Left cardiac atrium (tissue), 4 donors: ENCODE measurements around the gene CRYZL1. TPM values are rescaled to one million over a fixed set of nuclear protein-coding genes. Genes with fewer than 3 reads are reported as not detected.
"Not testable (repeated sequence)": the region's sequence is repeated elsewhere in the genome, so short reads cannot be mapped to it uniquely, and the experiment has no call there.

Experiments used
- ATAC-seq, 2 donors: fragments of 200-7000 bp; cut with Tn5 transposase; one replicate each; pipeline ENCODE4 v1.9.1; 2020; ENCODE audit warnings: mild to moderate bottlenecking in 2 of 2, moderate library complexity in 2 of 2
- DNase-seq: peaks from one replicate; pipeline ENCODE4 v3.0.0-alpha.2; 2020
- intact Hi-C, 2 donors: fragments of 100-400 bp; cut with DNase I; formaldehyde crosslinking; loops; one replicate each; pipeline versions ENCODE4 v1.14.1 to v1.15.1; 2022 to 2023
- long read RNA-seq: library from polyadenylated mRNA; unstranded; transcript quantifications from one replicate; pipeline ENCODE4 v2.0.0, GENCODE V29; 2021
- total RNA-seq, 2 donors: library from RNA; stranded (reverse); fragmentation: NEBNext Ultra II Directional; extraction: Animal tissue kit (Norgen Biotek cat#: 25700); gene quantifications; one replicate each; pipeline ENCODE4 v1.2.1, GENCODE V29; 2021
- donor health status: DM: no; HTN: yes; CAD: no.
- donor health status: DM: no; HTN: yes; CAD: no; lungs with severe emphysema.
- donor health status: DM: yes; HTN: yes; CAD: no.
- donor health status: Dilated cardiomyopathy.

CRYZL1 gene
- total RNA-seq: 10 to 100 TPM; 21.6 to 30.6 TPM
- long read RNA-seq, transcript CRYZL1-204 (13 exons, 1,617 nt): major isoform, 23 of 45 reads
- long read RNA-seq, partial matches to known transcripts: 1 of 45 reads
- long read RNA-seq, other reads (novel, unspliced or antisense): 15 of 45 reads

DNA sequence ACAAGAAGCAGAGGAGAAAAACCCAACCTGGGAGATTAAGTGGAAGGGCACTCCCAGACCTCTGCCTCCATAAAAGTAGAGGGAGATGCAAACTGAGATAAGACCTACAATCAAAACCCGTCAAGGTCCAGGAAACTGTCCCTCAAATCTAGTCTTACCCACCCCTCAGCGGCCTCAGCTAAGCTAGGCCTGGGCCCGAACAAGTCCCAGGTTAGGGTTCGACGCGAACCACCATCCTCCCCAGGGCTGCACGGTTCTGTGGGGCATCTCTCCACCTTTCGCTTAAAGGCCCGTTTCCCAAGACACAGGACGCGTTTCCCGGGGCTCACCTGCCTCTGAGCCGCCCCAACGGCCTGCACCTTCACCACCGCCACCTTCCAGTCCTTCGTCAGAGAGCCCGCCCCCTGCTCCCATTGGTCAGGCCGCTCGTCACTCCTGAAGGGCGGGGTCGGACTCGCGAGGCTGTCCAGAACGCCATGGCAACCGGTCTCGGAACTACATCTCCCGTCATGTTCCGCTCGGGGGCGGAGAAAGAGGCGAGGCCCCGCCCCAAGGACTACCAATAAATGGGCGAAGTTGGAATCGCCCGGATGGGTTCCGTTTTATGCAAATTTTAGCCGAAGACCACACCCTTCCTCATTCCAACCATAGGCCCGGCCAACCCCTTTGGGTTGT, at the start of gene CRYZL1:
CRYZL1 (minus strand) TSS at position 390 of the 675 bp plus-strand sequence. CDS start 10,190 bp downstream, outside the sequence.
- DNase-seq (peak; percentile 100), ATAC-seq (peak; percentile 89 to 93)
- intact Hi-C loops: loop anchor here in 1 of 2 donors (10.0 kb wide), 2 partner anchors 113 to 253 kb away; no protein-coding TSS in a partner anchor

DNA sequence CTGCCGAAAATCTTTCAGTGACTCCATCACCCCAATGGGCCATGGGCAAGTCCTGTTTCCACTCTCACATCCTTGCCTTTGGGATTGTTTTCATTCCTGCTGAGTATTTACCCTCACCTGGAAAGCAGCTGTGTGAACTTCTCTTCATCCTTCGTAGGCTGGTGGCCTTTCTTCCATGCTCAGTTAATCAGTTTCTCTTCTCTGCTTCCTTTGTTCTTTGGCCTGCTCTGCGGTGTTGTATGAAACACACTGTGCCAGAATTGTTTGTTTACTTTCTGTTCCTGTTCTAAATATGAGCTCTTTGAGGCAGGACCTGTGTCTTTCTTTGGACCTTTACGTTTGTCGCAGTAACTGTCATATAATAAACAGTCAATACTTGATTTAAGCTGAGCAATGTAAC, 49.3 kb upstream of the CRYZL1 start:
- no peak for DNase-seq
- no peak for ATAC-seq
- intact Hi-C loops: no loop called here

DNA sequence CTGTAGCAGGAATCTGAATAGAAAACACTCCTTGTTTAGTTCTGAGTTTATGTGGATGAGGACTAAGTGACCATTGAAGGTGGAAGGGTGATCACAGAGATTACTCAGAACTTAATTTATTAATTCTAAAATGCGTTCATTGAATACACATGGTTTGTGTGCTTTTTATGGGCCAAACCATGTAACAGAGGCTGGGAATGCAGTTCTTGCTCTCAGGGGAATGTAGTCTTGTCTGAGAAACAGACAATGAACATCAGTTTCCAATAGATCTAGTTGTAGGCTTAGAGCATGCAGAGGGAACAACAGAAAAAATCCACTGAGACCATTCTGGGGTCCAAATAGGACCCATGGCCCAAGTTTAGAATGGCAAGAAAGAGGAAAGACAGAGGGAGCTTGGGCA, 46.8 kb upstream of the CRYZL1 start:
- DNase-seq (no peak), ATAC-seq (peak in 1 of 2 donors; percentile 55)
- intact Hi-C loops: no loop called here

DNA sequence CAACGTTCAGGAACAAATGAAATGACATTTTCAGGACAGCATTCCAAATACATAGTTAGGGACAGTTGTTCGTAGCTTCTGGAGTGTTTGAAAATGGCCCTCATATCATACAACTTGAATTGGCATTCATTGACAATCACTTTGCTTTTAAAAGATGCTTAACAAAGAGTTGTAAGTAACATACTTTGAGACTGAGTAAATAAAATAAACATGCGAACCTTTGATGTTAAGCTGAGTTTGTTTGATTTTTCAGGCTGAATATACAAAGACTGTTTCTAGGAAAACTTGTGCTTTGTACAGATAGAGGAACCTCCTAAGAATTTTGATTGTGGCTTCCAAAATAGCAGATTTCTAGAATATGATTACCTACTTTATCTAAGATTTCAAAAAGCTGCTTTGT, 46.1 kb upstream of the CRYZL1 start:
- intact Hi-C loops: no loop called here
- ATAC-seq (no peak), DNase-seq (no peak)

DNA sequence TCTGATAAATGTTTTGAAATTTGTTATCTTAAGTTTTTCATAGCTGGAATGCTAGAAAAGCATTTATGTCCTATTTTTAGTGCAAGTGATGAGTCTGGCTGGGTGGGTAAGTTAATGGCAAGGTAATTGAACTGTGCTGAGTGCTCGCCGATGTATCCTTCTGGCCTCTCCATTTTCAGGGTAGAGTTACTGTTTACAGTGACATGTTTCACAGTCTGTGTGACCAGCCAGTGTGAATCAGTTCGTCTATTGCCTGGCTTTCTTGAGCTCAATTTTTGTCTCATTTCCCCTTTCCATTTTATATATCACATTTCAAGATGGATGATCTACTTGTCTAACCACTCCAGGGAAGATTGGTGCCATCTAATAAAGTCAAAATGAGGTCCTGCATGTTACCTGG, 44.8 kb upstream of the CRYZL1 start:
- intact Hi-C loops: no loop called here
- ATAC-seq: no peak
- DNase-seq: no peak

DNA sequence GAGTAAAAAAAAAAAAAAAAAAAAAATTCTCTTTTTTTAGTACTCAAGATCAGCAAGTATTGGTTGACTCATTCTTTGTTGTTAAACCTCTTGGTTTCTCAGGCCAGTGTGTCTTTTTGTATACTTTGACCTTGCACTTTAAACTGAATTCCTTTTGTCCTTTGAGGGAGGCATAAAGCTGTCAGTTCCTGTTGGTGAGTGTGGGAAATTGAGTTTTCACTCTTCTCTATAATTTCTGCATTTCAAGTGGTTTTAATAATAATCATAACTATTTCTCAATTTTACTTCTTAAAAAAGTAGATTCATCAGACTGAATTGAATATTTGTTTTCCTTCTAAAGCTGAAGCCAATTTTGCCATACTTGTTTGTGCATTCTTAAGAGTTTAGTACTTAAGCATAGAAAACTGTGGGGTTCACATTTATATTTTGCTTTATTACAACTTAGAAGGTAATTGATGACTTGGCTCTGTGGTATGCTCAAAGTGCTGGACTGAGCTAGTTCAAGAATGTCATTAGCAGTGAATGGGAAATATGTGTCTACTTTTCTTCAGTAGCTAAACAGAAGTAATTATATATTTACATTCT, 44.2 kb upstream of the CRYZL1 start:
- intact Hi-C loops: no loop called here
- ATAC-seq (no peak), DNase-seq (no peak)

DNA sequence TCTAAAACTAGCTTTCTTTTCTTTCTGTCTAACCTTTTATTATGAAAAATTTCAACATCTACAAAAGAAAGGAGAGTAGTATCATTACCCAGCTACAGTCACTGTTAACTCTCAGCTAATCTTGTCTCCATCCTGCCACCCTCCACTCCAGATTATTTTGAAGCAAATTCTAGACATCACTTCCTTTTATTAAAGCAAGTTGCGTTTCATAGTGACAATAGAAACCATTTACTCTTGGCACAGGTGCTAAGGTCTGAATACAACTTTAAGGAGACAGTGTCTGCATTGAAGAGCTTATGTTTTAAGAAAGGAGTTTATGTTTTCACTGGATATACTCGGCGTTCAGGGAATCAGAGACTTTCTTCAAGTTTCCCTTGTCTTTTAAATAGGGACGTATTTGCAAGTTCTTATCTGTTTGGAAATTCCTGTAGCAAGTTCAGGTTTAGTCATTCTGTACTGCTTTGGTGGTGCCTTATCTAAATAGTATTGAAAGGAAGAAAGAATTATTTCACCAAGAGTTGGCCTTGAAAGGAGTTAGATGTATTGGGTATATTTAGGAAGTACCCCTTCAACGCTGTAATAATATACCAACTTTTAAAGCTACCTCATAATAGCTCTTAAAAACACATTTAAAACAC, 43.5 kb upstream of the CRYZL1 start:
- ATAC-seq (peak in 1 of 2 donors; percentile 8), DNase-seq (no peak)
- intact Hi-C loops: no loop called here

DNA sequence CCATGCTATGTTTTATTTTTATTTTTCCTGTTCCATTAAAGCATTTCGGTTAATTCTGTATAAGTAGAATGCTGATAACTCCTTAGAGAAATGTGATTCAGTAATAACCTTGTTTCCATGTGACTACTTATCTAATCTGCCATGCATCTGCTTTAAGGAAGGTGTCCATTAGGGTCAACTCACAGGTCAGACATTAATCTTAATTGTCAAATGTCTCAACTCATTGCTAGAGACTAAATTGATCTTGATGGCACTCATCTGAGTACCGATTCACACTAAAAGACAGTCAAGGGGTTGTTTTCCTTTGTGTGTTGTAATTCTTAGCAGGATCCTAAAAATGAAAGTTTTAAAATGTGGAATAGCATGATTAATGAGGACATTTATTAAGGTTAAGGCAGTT, 42.5 kb upstream of the CRYZL1 start:
- intact Hi-C loops: no loop called here
- no peak for DNase-seq
- no peak for ATAC-seq

DNA sequence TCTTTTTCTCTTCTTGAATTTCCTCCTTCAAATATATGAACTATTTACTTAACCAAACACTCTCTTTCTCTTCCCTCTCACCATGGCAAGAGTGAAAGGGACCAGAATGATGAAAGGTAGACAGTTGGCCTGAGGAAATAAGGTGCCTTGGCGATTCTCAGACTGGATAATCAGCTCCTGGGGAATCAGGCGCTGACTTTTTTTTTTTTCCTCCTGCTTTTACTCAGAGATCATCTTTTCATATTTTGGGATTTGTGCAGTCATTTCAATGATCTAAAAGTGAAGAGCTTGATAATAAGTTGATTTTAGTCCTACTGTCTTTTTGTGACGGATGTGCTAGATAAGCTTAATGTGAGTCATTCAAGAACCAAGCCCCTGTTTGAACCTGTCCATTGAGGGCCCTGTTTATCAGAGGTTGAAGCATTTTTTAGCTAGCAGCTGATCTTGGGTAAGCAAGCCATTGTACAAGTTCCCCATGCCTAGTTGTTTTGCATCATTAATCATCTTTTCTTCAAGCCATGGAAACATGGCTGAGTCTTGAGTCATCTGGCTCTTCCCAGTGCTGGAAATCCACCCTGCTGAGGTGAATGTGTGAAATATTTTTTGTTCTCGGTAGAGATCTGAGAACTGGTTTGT, 41.6 kb upstream of the CRYZL1 start:
- intact Hi-C loops: no loop called here
- DNase-seq: no peak
- ATAC-seq: peak in 1 of 2 donors; percentile 86

DNA sequence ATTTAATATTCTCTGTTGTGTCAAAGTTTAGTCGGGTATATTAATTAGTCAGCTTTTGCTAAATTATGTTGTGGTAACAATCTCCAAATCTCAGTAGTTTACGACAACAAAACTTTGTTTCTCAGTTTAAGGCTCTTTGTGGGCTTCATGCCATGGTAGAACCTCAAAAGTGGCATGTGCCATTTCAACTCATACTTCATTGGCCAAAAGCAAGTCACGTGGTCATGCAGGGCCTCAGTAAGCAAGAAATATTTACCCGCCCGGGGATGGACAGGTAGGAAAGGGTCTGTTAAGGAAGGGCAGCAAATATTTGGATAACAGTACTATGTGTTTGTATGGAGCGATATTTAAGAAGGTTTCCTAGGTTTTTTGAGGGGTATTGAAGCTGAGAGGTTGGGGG, 39.3 kb upstream of the CRYZL1 start:
- ATAC-seq (no peak), DNase-seq (no peak)
- intact Hi-C loops: no loop called here

DNA sequence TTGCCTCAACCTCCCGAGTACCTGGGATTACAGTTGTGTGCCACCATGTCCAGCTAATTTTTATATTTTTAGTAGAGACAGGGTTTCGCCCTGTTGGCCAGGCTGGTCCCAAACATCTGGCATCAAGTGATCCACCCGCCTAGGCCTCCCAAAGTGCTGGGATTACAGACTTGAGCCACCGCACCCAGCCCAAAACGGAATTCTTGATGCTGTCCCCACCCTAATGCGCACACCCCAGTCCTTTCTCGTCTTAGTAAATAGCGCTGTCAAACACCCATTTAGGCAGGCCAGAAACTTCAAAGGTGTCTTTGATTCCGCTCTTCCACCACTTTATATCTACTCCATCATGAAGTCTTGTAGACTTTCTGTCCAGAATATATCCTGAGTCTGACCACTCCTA, 35.9 kb upstream of the CRYZL1 start:
- intact Hi-C loops: no loop called here
- no peak for DNase-seq
- no peak for ATAC-seq

DNA sequence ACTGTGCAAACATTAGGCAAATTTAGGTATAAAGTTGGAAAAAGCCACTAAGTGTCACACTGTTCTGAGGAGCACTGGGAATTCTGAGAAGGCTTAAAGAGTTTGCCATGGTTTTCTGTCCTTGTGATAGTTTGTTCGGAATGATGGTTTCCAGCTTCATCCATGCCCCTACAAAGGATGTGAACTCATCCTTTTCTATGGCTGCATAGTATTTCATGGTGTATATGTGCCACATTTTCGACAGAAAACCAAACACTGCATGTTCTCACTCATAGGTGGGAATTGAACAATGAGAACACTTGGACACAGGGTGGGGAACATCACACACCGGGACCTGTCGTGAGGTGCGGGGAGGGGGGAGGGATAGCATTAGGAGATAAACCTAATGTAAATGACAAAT, 35.1 kb upstream of the CRYZL1 start:
- intact Hi-C loops, DNase-seq, ATAC-seq: not testable (repeated sequence)

DNA sequence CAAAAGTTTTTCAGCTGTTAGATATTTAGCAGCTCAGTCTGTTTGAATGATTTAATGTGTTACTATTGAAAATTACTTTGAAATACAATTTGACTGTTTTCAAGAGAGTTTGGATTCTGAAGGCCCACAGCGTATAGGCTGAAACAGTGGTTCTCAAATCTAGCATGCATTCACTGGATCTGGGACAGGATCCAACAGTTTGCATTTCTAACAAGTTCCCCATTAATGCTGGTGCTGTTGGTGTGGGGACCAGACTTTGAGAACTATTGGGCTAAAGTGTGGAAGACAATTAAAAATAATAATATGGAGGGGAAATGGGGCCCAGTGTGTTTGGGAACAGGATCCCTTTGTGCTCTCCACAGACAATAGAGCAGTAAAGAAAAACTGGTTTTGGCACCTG, 32.7 kb upstream of the CRYZL1 start:
- intact Hi-C loops: no loop called here
- no peak for DNase-seq
- ATAC-seq: no peak

DNA sequence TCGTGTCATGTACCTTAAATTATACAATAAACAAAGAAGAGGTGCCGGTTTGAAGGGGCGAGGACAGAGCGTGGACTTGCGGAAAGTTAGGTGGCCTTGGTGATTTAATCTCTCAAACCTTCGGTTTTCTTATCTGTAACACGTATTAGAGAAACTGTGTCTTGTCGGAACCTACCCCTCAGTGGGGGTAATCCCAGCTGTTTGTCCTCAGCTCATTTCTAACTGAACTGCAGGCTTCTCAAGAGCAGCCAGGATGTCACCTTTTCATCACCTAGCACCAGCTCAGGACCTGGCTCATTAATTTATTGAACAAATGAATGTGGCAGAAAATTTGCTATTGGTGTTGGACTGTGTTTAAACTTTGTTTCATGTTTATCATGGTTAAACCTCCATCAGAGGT, 31.9 kb upstream of the CRYZL1 start:
- ATAC-seq (no peak), DNase-seq (no peak)
- intact Hi-C loops: no loop called here

DNA sequence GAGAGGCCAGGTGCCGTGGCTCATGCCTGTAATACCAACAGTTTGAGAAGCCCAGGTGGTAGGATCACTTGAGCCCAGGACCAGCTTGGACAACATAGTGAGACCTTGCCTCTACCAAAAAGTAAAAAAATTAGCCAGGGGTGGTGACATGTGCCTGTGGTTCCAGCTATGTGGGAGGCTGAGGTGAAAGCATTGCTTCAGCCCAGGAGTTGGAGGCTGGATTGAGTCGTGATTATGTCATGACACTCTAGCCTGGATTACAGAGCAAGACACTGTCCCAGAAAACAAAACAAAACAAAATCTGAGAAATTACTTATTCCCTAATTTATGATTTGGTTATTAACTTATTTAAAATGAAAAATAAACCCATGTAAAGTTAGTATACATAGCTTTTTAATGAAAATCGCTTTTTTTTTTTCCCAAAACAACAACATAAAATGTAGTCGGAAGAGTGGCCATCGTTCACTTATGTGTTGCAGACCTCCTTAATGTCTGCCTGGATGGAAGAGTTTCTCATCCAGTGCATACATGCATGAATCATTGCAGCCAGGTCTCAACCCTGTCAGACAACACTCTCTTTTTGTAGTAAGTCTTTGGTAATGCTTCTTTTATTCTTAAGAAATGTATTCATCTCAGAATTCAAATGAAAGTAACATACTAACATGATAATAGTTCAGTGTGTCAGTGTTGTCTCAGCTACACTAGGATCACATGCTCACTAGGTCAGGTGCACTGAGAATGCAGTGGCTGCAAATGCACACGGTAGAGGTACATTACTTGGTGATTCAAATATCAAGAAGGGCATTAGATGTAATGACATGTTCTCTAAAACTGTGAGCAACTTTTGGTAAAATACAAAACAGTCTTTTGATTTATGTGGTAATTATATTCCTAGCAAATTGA, 28.8 kb upstream of the CRYZL1 start:
- ATAC-seq (no peak), DNase-seq (no peak)
- intact Hi-C loops: no loop called here

DNA sequence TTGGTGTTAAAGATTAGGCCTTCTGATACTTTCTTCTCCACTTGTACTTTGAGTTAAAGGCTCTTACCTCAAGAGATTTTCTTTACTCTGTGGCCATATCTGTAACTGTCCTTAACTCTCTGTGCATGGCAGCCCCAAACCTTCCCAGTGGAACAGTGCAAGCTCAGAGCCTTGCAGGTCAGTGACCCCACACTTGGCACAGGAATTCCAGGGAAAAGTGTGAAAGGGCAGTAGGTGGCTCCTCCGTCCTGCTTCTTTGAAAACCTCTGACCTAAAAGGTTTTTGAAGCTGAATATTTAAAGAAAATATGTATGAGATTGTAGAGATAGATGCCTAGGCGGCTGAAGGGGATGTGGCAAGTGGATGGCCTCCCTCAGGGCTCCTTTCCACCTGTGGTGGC, 27.1 kb upstream of the CRYZL1 start:
- ATAC-seq: peak in 1 of 2 donors; percentile 15
- DNase-seq: no peak
- intact Hi-C loops: no loop called here

DNA sequence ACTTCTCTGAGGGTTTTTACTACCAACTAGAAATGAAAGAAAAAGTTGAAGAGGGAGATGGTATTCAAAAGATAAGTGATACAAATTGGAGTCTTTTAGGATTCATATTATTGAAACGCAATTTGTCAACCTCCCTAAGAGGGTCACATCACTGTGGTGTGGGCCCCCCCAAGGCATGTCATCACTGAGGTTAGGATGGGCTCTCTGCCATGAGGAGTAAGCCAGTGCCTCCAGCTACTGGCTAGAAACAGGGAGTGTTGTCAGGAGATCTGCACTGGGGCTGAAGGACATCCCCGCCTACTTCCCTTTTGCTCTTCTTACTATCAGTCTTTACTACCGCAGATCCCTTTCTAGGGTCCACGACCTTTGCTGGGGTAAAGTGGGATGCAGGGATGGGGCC, 26.6 kb upstream of the CRYZL1 start:
- no peak for DNase-seq
- intact Hi-C loops: no loop called here
- peak; percentile 40 to 57 for ATAC-seq

DNA sequence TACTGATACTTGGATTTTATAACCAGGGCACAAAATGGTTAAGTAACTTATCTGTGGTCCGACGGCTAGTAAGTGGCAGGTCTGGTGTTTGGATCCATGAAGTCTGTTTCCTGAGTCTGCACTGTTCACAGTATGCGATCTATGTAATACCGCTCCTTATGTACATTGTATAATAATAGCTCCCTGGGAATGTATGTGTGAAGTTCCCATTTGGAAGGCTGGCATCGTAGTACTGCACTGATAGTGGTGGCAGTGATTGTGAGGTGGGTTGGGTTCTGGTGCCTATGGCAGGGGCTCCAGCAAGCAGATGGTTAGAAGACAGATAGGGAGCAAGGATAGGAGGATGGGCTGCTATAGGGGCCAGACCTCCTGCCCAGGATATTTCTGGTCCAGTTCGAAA, 26.1 kb upstream of the CRYZL1 start:
- ATAC-seq (peak in 1 of 2 donors; percentile 11), DNase-seq (no peak)
- intact Hi-C loops: no loop called here

DNA sequence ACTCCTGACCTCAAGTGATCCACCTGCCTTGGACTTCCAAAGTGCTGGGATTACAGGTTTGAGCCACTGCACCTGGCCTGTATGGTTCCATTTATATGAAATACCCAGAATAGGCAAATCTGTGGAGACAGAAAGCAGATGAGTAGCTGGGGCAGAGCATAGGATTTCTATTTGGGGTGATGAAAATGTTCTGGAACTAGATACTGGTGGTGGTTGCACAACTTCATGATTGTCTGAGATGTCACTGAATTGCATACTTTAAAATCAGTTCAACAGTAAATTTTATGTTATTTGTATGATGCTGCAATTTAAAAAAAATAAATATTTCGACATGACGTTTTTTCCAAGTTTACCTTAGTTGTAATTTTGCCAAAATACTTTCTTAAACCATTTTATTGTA, 24.6 kb upstream of the CRYZL1 start:
- no peak for DNase-seq
- intact Hi-C loops: no loop called here
- peak in 1 of 2 donors; percentile 15 for ATAC-seq
